HFF-Myc (cell line): ENCODE data around the gene POGLUT3.

Source experiments
- DNase-seq: peaks from one replicate; pipeline ENCODE4 v3.0.0-alpha.2; 2011; ENCODE audit warnings: low read depth; ENCODE audit errors: extremely low read depth
- H3K4me3 ChIP-seq: replicated peaks from 2 replicates; pipeline ENCODE4 v1.5.1; 2011; ENCODE audit warnings: low read depth, mild to moderate bottlenecking, control low read depth, low read length
- TF ChIP-seq, protein P1 (sequence below): IDR thresholded peaks from 2 replicates; pipeline ENCODE4 v1.5.1; 2012; ENCODE audit warnings: mild to moderate bottlenecking, low read depth, low read length, control low read depth; ENCODE audit errors: missing control alignments

POGLUT3 gene

DNA sequence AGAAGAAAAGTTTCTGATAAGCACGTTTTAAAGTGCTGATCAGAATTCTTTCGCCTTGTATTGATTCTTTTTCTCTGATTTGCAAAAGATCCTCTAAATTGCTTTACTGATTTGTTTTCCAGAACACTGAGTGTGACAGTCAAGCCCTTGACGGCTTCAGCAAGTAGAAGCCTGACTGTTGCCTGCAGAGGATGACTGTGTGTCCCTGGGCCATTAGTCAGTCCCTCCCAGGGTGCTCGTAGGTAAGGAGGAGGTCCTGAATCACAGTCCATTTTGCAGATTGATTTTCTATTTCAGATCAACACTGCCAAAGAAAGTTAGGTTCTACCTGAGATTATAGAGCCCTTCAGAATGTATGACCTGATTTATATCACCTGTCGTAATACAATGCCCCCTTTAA is 38.6 kb upstream of the POGLUT3 start:
- TF ChIP-seq, protein P1, sequence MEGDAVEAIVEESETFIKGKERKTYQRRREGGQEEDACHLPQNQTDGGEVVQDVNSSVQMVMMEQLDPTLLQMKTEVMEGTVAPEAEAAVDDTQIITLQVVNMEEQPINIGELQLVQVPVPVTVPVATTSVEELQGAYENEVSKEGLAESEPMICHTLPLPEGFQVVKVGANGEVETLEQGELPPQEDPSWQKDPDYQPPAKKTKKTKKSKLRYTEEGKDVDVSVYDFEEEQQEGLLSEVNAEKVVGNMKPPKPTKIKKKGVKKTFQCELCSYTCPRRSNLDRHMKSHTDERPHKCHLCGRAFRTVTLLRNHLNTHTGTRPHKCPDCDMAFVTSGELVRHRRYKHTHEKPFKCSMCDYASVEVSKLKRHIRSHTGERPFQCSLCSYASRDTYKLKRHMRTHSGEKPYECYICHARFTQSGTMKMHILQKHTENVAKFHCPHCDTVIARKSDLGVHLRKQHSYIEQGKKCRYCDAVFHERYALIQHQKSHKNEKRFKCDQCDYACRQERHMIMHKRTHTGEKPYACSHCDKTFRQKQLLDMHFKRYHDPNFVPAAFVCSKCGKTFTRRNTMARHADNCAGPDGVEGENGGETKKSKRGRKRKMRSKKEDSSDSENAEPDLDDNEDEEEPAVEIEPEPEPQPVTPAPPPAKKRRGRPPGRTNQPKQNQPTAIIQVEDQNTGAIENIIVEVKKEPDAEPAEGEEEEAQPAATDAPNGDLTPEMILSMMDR: no peak

DNA sequence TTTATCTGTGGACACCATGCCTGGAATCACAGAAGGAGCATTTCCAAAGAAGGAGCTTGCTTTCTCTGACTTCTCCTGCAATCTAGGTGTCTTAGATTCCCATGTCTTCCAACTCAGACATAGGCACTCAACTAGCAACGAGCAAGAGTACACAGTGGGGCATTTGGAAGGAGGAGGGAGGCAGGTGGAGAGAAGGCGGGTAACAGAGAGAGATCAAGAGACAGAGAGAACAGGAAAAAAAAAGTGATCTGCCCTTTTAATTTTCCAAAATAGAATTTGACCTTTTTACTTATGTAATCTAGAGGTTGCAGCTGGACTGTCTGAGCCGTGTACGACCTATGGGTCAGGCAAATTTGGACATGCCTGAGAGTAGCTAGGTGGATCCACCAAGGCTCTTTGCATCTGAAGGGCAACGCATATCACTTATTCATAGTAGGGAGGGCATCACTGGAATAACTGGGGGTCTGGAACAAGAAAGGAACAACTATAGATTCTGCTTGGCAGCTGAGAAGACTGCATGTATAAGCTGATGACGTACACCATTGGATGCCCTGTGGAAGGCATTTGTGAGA is 37.3 kb upstream of the POGLUT3 start:
- no peak overlapping the region for H3K4me3 ChIP-seq
- TF ChIP-seq, protein P1: no peak
- no peak for DNase-seq

More for the DNA sequence above, 38.6 kb upstream of the POGLUT3 start:
- no peak overlapping the region for H3K4me3 ChIP-seq
- no peak for DNase-seq

DNA sequence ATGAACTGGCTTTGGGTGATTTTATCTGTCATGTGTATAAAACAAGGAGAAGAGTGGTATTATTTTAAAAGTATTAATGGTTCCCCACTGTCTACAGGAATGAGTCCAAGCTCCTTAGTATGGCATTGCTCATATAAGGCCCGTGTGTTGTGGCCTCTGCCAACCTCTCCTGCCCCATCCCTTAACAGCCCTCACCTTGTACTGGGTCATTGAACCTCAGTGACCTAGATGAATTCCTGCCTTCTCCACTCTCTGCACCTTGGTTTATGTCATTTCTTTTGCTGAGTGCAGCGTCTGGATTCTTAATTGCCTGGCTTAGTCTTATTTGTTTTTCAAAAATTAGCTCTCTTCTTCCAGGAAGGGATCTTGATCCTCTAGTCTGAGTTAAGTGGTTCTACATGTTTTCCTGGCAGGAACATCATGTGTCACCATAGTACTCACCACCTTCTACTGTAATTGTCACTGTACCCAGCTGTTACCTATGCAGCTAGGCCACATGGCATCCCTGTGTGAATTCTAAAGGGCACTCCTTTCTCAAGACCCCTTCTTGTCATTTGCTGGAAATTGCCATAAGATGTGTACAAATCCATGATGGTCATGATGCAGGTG is 36.2 kb upstream of the POGLUT3 start:
- no peak overlapping the region for H3K4me3 ChIP-seq
- no peak for DNase-seq
- TF ChIP-seq, protein P1: no peak

DNA sequence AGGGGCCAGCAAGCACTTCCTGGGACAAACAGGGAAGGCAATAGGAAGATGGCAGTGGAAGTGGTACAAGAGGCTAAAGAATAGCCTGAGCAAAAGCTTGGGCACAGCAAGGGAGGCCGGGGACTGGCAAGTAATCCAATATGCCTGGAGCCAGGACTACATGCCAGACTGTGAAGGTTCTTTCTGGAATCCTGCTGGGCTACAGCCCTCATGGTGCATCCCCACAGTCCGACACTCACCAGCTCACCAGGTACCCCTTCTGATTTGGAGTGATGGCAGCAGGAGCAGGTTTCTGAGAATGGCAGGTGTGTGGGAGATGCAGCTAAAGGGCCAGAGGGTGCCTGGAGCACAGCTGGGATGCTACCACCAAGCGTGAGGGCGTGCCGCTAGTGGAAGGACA is 32.2 kb upstream of the POGLUT3 start:
- H3K4me3 ChIP-seq: no peak overlapping the region
- no peak for DNase-seq
- TF ChIP-seq, protein P1: no peak

DNA sequence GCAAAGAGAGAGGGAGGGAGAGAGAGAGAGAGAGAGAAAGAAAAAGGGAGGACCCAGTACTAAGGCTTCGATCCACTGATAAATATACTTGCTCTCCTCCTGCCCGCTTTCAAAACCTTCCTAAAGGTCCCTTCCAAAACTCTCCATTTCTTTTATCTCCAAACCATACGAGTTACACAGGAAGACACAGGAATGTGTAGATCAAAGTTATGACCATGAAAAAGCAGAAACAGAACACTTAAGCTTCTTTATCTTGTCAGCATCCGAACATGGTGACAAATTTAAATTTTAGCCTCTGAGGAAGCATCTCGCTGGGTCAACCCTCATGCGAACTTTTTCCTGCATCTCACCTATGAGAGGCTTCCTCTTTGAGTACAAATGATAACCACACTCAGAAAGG is 29.2 kb upstream of the POGLUT3 start:
- no peak overlapping the region for H3K4me3 ChIP-seq
- no peak for DNase-seq
- TF ChIP-seq, protein P1: no peak

DNA sequence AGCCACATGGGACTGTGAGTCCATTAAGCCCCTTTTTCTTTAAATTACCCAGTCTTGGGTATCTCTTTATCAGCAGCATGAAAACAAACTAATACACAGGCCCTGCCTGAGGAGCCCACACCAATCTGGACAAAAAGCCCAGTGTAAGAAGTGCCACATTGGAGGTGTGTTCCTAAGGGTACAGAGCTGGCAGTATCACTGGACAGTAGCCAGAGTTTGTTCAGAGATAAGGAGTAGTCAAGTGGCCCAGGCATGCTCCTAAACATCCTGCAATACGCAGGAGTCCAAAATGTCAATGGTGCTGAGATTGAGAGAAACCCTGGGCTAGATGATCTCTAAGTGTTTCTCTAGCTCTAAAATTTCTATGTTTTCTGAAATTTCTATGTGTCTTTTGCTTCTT is 27.0 kb upstream of the POGLUT3 start:
- H3K4me3 ChIP-seq: no peak overlapping the region
- TF ChIP-seq, protein P1: no peak
- DNase-seq: no peak

DNA sequence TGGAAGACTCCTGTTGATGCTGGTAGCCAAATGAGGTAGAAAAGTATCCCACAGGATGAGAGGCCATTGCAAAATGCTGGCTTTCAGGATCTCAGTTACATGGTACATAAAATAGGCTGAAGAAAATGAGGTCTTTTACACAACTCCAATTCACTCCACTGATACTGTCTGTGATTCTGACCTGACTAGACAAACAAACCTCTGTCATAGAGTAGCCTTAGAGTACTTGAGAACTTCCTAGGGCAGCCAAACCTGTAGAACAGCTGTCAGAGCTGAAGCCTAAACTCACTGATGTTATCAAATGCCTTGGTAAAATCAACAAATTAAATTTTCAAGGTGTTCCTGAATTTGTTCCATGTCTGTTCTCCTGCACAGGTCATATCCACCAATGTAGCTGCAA is 26.2 kb upstream of the POGLUT3 start:
- DNase-seq: no peak
- TF ChIP-seq, protein P1: no peak
- H3K4me3 ChIP-seq: no peak overlapping the region
